ENCODE measurements around the gene ERBB4.
"Not testable (repeated sequence)": the region's sequence is repeated elsewhere in the genome, so short reads cannot be mapped to it uniquely, and the experiment has no call there.

ERBB4 gene

GRCh38 chr2:212528106-212528856 lies 10.3 kb downstream of the ERBB4 start:
- DNase-seq (ENCODE audit: low read depth), result no peak

DNA sequence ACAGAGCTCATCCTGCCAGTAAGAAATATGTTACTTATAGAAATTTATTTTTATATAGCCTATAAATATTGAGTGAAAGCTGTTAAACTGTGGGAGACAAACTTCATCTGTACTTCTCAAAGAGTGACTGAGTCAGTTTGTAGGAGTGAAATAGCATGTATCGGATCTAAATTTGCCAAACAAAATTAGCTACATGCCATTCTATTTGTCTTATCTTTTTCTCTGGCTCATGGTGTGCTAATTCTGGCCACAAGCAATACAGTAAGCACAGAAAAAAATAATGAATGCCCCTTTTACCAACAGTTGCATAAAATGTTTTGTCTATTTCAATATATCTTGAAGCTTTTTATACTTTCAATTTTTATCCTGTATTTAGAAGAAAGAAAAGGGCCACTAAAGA lies 12.5 kb downstream of the ERBB4 start:
- no peak for DNase-seq (ENCODE audit: low read depth)

GRCh38 chr2:212523756-212524155 lies 14.8 kb downstream of the ERBB4 start:
- no peak for DNase-seq (ENCODE audit: low read depth)

- DNase-seq (ENCODE audit: low read depth), result no peak
Observed at GRCh38 chr2:212520340-212520739, 18.3 kb downstream of the ERBB4 start.

- DNase-seq (ENCODE audit: low read depth), result no peak
Observed at GRCh38 chr2:212517693-212518092, 20.9 kb downstream of the ERBB4 start.

DNA sequence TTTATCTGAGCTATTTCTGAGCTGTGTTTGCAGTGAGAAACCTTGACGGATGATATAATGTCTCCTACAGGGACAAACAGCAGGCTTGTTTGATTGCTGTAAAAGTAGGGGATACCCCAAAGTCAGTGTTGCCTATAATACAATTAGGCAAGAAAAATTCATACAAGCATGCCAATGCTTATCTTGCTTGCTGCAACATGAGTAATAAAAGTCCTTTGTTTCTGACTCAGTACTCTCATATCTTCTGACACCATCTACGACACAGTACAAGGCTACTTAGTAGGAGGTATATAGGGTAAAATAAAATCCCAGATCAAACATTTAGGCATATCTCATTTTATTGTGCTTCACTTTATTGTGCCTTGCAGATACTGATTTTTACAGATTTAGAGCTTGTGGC lies 33.0 kb downstream of the ERBB4 start:
- no peak for DNase-seq (ENCODE audit: low read depth)

- DNase-seq (ENCODE audit: low read depth), result no peak
Observed at GRCh38 chr2:212495046-212495445, 43.6 kb downstream of the ERBB4 start.

DNA sequence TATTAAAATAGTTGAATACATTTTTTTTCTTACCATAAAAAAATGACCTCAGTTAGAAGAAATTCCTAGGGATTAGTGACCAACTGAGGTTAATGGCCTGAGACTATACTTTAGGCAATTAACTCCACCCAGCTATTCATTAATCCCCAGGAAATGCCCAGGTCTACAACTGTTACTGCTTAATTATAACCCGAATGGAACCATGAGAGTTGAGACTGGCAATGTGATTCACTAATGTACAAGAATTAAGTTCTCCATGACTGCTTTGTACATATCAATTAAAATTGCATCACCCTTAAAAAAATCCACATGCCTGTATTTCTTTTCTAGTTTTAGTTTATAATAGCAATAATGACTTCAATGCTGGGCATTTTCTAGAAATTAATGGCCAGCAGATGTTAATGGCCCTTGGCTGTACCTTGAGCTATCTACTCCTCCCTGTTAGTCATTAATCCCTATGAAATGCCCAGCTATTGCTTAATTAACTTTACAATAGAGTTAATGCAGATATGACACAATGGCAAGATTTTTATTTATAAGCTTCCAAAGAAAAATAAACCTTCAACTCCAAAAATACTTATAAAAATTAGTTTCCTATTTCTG lies 44.1 kb downstream of the ERBB4 start:
- no peak for DNase-seq (ENCODE audit: low read depth)

GRCh38 chr2:212489719-212490346 lies 48.8 kb downstream of the ERBB4 start:
- DNase-seq (ENCODE audit: low read depth), result no peak

DNA sequence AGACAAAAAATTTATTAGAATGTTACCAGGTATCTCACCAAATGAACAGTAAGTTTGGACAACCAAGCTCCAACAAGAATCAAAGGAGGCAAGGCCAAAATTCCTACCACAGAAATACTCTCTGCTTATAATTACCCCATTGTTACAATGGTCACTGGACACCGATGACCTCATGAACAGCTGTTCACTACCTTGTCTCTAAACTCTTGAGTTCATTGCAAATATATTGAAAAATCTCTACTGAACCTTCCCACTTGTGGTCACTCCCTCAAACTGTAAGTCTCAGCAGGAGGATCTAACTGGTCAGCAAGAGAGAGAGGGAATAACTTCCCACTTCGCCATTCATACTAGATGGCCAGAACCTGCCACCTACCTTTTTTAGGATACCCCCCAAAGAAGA lies 50.0 kb downstream of the ERBB4 start:
- no peak for DNase-seq (ENCODE audit: low read depth)

DNA sequence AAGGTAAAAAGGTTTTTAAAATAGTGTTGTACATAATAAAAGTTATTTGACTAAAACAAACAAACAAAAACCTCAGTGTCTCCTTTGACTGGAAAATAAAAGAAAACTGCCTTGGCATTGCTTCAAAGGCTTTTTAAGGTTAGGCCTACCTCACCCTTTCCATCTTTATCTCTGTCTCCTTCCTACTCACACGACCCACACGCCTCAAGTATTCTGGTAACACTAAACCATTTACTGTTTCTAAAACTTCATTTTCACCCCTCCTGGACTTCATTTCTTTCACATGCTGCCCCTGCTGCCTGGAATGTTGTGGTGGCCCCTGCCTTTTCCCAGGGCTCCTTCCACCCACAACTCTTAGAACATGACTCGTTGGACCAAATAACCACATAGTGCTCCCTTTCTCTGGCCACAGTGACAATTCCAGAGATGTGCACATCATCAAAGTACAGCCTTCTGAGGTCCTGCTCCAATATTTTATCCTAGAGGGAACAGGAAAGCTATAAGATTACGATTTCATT lies 54.0 kb downstream of the ERBB4 start:
- DNase-seq (ENCODE audit: low read depth), result no peak

GRCh38 chr2:212480447-212480846 lies 58.2 kb downstream of the ERBB4 start:
- DNase-seq (ENCODE audit: low read depth), result no peak

DNA sequence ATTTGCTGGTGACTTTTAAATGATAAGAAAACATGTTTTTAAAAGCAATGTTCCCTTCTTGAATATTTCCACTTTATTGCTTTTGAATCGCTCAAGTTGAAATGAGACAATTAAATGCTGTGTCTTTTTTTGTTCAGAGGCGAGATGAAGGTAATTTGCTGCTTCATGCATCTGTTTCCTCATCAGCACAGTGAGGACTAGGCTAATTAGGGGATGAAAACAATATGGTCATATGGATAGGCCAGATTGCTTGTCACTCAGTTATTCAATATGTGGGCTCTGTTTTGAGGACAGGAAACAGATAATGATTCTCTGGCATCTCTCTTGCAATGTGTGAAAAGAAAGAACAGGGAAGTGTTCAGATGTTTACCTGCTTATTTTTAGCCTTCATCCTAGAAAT lies 61.0 kb downstream of the ERBB4 start:
- no peak for DNase-seq (ENCODE audit: low read depth)

GRCh38 chr2:212473211-212473610 lies 65.4 kb downstream of the ERBB4 start:
- DNase-seq (ENCODE audit: low read depth), result no peak

GRCh38 chr2:212467551-212467950 lies 71.1 kb downstream of the ERBB4 start:
- not testable (repeated sequence) for DNase-seq (ENCODE audit: low read depth)

GRCh38 chr2:212465456-212465855 lies 73.1 kb downstream of the ERBB4 start:
- no peak for DNase-seq (ENCODE audit: low read depth)

GRCh38 chr2:212461708-212462107 lies 76.9 kb downstream of the ERBB4 start:
- DNase-seq (ENCODE audit: low read depth), result not testable (repeated sequence)

DNA sequence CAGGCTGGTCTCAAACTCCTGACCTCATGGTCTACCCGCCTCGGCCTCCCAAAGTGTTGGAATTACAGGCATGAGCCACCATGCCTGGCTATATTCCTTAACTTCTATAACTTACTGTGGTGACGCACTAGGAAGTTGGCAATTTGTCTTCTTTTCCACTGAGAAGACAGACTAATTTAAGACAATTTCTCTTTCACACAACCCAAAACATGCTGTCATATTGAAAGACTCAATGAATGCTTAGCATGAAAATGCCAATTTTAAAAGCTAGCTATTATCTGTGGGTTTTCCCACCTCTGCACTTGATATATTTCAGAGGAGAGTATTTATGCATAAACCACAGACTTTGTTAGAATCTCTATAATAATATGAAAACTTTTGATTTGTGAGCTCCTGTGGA lies 84.5 kb downstream of the ERBB4 start:
- no peak for DNase-seq (ENCODE audit: low read depth)

- DNase-seq (ENCODE audit: low read depth), result no peak
Observed at GRCh38 chr2:212451786-212452231, 86.8 kb downstream of the ERBB4 start.

DNA sequence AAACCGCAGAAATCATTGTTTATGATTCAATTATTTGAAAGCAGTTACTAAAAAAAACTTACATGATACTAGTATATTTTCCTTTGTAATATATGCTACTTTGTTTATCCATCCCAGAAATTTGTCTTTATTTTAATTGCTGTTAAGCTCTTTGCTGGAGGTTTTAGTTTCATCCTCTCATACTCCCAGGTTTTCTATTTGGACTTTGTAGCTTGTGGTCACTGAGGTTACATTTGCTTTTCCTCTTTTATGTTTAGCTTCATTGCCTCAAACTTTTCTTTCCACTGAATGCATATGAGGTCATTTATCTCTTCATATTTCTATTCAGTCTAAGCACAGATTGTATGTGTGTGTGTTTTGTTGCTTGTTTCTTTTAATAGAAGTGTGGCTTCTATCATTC lies 89.9 kb downstream of the ERBB4 start:
- no peak for DNase-seq (ENCODE audit: low read depth)

GRCh38 chr2:212441821-212442220 lies 96.8 kb downstream of the ERBB4 start:
- DNase-seq (ENCODE audit: low read depth), result no peak

DNA sequence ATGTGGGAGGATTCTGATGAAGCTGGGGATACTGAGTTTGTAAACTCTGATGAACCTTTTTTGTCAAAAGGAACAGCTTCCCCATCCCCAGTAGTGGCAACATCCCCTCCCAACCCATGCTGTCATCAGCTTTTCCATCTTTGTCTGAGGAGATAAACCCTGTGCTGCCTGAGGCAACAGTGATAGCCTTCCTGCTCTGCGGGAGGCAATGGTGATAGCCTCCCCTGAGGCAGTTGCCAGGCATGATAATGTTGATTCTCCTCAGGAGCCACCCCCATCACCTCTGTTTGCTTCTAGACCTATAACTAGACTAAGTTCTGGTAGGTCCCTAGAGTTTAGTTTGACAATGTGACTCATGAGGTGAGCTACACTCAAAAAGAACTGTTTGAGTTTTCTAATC lies 97.5 kb downstream of the ERBB4 start:
- no peak for DNase-seq (ENCODE audit: low read depth)

Measured in activated T-helper 9 cell treated with anti-CD3 and anti-CD28 coated beads, Interleukin-2, amount 50 U/mL, for 16 hours (primary cell).